ENCODE data around the gene DYRK1B.
A peak's percentile ranks its signal among the peaks of the same experiment; 100 is the strongest.
"Not testable (repeated sequence)": the region's sequence is repeated elsewhere in the genome, so short reads cannot be mapped to it uniquely, and the experiment has no call there.

Gene DYRK1B

DNA sequence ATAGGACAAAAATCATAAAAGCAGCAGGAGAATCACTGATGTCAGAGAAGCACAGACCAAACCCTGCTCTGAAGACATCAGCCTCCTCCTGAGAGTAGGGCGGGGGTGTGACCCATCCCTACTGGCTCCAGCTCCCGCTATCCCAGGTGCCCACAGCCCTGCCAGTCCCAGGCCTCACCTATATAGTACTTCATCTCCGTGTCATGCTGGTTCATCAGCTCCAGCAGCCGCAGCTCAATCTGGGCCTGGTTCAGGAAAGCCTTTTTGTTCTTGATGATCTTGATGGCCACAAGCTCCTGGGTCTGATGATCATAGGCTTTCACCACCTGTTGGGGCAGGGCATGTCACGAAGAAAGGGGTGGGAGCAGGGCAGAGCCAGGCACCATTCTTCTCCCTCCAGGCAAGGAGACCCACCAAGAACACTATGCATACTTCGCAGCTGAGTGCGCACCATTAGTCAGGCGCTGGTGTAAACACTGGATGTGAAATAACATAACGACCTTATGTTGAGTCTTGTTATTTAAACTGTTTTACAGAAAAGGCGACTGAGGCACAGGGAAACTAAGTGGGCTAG is 4.2 kb downstream of the DYRK1B start:
- DNase-seq = no peak

DNA sequence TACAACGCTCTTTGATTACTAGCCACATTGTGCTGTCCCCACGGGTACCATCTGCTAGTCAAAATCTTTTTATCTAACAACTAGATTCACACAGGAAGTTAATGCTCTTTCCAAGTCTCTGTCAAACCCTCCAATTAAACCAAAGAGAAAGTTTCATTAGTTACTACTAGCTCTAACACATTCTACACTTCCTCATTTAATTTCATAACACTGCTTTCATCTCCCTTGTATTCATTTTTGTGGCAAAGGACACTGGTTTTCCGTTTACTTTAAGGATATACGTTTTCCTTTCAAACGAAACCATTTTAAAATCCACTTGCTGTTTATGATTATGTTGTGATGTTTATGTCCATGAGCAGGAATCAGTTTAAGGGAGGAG is 5.3 kb downstream of the DYRK1B start:
- no peak for DNase-seq

DNA sequence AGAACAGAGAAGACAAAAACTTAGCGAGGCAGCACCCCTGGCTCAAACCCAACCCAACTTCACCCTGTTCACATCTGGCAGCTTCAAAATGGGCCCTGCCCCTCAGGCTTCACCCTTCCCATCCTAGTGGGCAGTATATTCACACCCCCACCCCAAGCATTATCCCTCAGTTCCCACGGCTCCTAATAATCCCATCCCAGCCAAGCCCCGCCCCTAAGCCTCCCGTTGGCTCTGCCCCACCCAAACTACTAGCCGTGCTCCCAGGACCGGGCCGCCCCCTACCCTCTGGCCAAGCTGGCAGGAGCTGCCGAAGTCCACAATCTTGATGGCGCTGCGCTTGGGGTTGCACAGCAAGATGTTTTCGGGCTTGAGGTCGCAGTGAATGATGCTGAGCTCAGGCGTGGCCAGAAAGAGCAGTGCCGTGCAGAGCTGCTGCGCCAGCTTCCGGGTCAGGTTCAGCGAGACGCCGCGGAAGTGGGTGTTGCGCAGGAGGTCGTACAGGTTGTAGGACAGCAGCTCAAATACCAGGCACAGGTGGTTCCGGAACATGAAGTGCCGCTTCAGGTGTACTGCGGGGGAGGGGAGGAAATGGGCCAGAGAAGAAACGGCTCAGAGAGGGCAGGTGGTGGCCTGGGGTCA is 5.8 kb downstream of the DYRK1B start:
- DNase-seq = no peak

DNA sequence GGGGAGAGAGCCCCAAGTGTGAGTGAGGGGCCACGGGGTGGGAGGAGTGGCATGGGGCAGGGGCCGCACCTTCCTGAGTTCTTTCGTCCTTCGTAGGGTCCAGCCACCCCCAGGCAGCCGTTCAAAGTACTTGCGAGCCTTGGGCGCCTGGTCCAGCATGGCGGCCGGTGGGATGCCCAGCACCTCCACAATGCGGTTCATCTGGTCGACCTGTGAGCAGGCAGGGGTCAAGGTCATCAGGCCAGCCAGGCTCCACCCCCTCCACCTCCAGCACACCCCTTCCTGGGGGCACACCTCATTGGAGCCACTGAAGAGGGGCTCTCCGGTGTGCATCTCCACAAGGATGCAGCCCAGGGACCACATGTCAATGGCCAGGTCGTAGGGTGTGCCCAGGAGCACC is 6.7 kb downstream of the DYRK1B start:
- no peak for DNase-seq

DNA sequence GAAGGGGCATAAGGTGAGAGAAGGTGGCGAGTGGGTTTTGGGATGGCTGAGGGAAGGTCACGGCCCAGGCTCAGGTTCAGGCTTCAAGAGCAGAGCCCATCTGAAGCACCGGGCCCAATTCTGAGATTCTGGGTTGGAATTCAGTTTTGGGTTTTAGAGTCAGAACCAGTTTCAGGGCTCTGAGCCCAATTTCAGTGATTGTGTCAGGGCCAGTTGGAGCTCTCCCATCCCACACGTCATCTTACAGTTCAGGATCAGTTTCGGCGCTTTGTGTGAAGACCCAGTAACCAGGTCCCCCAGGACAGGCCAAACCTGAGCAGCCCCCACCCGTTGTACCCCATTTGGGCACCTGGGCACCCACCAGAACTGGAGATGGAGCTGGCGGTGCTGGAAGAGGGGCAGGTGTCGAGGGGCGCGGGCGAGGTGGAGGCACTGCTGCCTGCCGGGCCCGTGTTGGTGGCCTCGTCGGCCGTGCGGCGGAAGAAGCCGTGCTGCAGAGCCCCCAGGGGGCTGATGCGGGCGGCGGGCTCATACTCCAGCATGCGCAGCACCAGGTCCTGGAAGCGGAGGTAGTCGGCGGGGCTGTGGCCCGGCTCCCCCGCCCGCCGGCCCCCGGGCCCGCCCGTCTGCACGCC is 7.5 kb downstream of the DYRK1B start:
- DNase-seq = no peak

DNA sequence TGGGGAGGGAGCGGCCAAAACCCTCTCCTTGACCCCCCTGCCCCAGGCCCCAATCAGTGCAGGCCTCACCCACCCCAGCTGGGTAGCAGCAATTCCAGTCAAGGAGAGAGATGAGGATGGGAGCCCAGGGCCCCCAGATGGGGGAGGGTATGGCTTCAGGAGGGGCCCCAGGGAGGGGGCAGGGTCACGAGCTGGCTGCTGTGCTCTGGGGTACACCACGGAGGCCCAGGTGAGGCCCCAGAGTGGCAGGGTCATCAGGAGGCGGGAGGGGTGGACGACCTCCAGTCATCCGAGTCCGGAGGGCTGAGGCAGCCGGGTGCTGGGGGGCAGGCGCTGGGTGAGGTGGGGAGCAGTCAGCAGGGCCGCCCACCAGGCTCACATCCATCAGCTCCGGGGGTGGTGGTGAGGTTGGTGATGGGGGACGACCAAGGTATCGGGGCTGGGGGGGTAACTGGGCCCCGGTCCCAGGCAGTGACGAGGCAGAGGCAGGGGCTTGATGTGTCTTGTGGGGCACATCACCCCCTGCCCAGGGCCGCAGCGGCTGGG is 8.4 kb downstream of the DYRK1B start:
- DNase-seq = no peak

DNA sequence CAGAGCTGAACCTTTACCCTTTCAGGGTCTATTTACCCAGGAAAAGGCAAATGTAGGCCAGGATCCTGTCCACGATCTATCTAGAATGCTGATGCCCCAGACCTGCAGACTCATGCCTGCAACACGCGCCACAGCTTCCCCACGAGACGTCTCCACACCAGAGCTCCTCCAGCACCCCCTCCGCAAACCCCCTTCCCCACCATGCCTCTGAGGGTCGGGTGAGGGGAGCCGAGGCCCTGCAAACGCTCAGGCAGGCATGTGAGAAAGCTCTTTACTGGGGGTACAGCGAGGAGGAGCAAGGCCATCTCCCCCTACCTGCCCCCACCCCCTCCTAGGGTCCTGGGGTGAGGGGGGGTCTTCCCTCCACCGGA is 8.9 kb downstream of the DYRK1B start:
- DNase-seq = no peak

DNA sequence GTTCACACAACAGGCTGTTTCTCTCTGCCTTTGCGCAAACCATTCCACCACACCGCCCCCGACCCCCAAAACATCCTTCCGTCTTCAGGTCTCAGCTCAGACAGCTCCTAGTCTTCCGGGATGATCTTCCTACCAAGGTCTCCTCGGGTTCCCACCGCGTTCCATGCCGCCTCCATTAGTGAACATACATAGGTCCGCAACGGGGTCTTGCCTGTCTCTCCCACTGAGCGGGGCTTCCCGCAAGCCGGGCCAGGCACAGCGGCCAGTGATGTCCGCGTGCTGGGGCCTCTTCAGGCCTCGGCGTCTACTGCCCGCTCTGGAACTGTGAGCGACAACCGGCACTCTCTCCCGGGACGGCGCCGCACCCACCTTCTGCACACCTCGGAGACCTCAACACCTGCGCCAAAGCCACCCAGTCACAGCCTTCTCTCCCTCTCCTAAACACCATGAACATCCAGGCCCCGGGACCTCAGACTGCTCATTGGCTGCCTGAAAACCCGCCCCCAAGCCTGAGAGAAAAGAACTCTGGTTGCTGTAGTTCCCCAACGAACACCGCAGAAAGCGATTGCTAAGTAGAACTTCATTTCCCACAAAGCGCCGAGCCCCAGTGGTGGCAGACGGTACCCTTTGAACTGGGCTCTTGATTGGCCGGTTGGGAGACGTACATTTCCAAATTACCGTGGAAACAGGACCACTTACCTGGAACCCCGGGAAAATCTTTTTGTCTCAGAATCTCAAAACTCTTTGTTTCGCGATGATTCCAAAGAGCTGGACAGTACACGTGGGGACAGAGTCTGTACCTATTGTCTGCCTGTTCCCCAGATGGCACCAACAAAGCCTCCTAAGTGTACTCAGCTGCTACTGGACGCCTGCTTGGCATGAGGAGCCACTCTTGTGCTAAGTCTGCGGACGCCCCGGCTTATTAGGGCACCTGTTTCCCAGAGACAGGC is 9.5 kb downstream of the DYRK1B start:
- peak; percentile 91 for DNase-seq

DNA sequence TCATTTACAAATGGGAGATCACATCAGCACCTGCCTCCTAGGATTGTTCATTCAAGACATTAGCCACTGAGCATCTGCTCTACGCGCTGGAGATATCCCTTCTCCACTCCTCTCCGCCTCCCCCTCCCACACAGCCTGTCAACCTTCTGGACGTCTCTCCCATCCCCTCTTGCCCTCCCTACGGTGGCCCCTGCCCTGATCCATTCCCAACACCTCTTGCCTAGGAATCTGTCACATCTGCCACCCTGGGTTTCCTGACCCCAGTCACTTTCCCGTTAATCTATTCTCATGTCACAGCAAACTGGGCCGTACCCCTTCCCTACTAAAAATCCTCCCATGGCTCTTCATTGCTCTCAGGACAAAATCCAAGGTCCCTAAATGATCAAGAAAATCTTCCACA is 10.3 kb downstream of the DYRK1B start:
- no peak for DNase-seq

DNA sequence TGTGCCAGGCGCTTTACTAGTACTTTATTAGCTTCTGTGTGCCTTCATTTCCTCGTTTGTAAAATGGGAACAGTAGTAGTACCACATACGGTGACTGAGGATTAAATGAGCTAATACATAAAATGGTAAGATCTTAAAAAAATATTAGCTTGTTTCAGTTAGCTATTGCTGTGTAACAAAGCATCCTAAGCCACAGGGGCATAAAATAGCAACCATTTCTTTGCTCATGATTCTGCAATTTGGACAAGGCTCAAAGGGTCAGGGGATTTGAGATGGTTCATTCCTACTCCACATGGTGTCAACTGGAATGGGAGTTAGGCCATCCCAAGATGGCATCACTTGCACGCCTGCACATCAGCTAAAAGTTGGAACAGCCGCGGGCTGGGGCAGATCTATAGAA is 13.3 kb downstream of the DYRK1B start:
- DNase-seq = no peak

DNA sequence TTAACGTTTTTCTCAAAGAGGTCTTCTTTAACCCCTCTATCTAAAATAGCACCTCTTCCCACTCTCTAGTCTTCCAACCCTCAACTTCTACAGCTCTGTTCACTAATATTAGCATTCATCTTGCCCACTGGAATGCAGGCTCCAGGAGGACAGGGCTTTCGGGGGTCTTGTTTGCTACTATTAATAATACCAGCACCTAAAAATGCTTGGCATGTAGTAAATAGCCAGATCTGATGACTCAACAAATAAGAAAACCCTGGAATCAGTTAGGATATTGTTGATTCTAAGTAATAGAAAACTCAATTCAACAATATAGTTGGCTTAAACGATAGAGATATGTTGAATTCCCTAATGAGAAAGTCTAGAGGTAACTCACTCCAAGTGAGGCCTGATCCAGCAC is 14.2 kb downstream of the DYRK1B start:
- no peak for DNase-seq

DNA sequence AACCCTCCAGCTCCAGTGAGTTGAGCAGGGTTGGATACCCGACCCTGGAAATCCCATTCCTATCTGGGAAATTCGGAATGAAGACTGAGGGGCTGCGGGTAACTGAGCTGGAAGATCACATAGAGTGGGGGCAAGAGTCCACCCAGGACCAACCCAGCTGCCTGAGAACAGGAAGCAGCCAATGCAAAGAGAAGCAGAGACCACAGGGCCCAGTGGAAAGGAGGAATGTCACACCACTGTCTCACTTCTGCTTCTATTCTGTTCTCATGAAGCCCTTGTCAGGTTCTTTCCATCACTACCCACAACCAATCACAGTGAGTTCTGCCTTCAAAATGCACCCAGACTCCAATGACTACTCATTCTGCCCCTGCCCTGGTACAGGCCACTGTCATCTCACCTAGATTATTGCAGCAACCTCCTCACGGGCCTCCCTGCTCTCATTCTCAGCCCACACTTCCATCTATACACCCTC is 15.3 kb downstream of the DYRK1B start:
- DNase-seq = no peak

DNA sequence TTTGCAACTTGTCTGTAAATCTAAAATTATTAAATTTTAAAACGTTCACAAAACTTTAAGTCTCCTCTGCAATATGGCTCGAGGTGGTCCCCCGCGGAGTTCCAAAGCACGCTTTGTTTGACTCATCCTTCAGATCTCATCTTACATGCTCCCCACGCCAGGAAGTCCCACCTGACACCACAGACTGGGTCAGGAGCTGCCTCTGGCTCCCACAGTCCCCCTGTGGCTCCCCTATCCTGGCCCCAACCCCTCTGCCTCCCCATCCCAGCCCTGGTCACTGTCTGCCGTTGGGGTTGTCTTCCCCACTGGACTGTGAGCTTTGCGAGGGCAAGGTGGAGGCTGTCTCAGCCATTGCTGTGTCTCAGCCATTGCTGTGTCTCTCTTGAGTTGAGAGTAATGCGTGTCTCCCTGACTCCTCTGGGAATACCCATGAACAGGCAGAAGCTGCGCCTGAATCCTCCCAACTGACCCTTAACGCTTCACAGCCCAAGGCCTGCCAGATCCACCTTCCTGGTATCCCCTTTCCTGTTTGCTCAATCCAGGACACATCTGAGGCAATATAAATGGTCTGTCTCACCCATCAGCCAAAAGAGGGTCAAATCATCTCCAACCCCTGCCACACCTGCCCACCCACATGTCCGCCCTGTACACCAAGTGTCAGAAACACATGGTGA is 15.9 kb downstream of the DYRK1B start:
- no peak for DNase-seq

DNA sequence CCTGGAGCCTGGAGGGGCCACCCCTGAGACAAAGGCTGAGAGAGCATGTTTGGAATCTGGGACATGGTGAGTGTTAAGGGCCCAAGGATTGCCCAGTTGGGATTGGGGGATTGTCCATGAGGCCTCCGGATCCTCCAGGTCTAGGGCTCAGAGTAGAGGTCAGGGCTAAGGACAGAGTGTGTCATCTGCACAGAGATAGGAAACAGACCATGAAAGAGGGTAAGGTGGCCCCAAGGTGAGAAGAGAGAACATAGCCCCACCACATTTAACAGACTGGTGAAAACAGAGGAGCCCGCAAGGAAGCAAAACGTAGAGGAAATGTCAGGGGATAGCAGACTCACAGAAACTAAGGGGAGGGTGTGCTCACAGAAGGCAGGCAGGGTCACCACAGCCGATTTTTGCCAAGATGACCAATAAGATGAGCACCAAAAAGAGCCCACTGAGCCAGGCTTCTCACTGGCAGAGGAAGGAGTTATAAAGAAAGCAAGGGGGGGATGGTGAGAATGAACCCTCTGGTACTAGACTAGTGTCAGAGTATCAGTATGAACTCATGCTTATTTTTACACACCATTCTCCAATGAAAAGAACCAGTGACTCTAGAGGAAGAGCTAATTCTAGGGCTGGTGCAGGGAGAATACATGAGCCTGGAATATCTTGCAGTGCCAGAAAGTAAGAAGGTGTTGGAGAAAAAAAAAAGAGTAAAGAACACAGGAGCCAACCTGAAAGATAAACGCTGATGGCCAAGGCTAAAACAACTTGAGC is 17.5 kb downstream of the DYRK1B start:
- no peak for DNase-seq

DNA sequence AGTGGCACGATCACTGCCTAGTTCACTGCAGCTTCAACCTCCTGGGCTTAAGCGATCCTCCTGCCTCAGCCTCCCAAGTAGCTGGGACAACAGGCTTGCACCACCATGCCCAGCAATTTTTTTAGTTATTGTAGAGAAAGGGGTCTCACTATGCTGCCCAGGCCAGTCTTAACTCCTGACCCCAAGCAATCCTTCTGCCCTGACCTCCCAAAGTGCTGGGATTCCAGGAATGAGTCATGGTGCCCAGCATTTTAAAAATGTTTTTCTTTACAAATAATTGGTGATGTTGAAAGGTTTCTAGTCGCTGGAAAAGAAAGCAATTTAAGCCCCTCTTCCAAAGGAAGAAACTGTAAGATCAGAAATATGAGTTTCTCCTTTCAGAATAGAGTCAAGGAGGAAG is 19.4 kb downstream of the DYRK1B start:
- DNase-seq = no peak

DNA sequence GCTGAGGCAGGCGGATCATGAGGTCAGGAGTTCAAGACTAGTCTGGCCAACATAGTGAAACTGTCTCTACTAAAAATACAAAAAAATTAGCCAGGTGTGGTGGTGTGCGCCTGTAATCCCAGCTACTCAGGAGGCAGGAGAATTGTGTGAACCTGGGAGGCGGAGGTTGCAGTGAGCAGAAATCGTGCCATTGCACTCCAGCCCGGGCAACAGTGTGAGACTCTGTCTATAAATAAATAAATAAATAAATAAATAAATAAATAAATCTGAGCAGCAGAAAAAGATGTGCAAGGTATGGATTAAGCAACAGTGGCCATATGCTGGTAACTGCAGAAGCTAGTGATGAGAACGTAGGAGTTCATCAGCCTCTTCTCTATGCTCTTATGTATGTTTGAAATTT is 19.9 kb downstream of the DYRK1B start:
- not testable (repeated sequence) for DNase-seq

DNA sequence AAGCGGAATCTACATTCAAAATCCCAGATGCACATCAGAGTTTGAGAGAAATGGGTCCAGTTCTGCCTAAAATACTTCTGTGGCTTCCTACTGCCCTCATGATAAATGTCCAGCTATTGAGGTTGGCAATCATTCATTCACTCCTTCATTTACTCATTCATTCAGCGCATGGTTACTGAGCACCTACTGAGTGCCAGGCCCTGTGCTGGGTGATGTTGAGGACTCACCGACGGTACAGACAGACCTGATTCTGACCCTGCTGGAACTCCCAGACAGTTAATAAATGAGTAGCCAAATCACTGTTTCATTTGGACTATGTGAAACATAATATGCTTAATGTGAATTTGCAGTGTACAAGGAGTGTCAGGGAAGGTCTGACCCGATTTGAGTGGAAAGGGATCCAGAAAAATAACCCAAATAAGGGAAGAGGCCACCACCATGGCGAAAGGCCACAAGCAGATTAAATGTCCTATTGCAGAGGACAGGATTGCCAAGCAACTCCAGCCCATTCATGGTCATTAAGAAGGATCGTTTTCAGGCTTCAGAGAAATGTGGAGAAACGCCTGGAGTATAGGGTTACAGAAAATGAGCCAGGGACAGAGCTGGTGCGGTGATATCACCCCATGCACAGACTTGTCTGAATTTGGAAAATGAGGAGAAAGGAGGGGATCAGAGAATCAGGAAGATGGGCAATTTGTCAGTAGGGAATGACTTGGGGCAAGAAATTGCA is 20.5 kb downstream of the DYRK1B start:
- no peak for DNase-seq

DNA sequence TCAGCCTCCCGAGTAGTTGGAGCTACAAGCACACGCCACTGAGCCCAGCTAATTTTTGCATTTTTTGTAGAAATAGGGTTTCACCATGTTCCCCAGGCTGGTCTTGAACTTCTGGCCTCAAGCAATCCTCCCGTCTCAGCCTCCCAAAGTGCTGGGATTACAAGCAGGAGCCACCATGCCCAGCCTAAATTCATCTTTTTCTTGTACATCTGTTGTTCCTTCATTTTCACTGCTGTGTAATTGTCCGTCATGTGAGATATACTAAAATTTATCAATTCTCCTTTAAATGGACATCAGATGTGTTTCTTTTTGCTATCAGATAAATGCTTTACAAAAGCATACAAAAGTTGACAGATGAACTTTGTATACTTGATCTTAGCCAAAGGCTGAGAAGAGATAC is 22.9 kb downstream of the DYRK1B start:
- DNase-seq = no peak

DNA sequence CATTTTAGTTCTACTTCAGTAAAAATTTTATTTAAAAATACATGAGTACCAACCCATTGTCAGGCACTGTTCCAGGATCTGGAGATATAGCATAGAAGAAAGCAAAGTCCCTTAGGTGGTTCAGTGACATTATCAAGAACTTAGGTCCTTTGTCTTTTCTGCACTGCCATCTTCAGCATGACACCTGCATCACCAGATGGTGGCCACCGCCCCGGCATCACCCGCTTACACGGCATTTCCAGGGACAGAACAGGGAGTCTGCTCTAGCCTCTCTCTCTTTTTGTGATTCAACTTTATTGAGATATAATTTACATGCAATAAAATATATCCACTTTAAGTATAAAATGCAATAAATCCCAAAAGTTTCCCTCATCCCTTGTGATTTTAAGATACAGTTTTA is 23.5 kb downstream of the DYRK1B start:
- no peak for DNase-seq

DNA sequence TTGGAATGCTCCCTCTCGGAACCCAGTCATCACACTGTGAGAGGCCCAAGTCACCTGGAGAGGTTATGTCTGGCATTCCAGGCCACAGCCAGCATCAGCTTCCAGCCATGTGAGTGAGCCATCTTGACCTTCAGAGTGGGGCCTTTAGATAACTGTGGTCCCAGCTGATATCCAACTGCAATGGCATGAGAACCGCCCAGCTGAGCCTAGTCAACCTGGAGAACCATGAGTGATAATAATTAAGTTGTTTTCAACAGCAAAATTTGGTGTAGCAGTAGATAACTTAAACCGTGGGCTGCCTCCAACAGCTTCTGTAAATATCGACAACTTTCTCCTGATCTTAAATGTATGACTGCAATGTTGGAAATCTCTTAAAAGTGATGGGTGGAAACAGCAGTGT is 24.6 kb downstream of the DYRK1B start:
- no peak for DNase-seq

DNA sequence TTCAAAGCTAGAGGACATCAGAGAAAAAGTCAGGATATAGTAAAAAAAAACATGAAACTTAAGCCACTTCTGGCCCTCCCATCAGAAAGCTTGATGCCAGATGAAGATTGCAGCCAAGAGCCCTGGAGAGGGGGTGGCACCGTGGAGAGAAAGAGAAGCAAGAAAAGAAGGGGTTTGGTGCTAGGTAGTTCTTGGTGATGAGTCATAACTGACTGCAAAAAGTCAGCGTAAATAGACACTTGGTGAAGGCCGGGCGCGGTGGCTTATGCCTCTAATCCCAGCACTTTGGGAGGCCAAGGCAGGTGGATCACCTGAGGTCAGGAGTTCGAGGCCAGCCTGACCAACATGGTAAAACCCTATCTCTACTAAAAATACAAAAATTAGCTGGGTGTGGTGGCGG is 25.3 kb downstream of the DYRK1B start:
- DNase-seq = not testable (repeated sequence)

Measured in left hindlimb (tissue), 1 donor.